ENCODE measurements around the gene MED22.
"Not testable (repeated sequence)": the region's sequence is repeated elsewhere in the genome, so short reads cannot be mapped to it uniquely, and the experiment has no call there.

Gene MED22

DNA sequence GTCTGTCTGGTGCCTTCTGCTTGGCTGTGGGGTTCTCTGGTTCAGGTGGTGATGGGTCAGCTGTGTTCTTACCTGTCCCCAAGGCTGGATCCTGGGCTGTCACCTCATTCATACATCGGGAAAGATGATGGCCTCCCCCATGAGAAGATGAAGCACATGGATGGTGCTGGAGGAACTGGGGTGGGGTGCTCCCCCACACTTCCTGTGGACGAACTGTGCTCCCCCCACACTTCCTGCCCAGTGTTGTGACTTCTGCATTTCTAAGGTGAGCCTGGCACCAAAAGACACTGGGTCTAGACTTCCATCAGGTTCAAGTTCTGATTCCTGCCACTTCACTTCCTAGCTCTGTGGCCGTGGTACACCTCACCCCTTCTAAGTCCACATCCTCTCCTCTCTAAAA is 7.7 kb downstream of the MED22 start:
- Mint-ChIP-seq H3K9me3 (no peaks in the 10 kb centered on the region), H3K36me3 (peaks cover 10% of the 10 kb centered on the region), H3K4me1 (peaks cover 44% of the 10 kb centered on the region), H3K27ac (peak overlapping the region; percentile 74), H3K4me3 (peak overlapping the region; percentile 36), H3K27me3 (no peaks in the 10 kb centered on the region)

DNA sequence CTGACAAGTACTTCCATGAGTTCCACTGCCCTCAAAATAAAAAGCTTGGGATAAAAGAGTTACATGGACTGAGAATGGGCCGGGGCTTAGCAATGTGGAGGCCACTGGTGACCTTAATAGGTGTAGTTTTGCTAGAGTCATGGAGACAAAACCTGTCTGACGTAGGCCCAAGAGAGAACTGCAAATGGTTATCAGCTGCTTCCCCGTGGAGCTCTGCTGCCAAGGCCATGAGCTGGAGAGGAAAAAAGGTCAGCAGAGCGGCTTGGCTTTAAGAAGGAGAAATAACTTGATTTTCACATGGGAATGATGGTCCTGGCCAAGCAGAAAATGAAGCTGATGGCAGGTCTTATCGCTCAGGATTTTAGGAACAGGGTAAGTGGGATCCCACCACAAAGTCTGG is 8.3 kb downstream of the MED22 start:
- H3K4me3 Mint-ChIP-seq = no peak overlapping the region
- peaks cover 13% of the 10 kb centered on the region for H3K36me3 Mint-ChIP-seq
- peak overlapping the region; percentile 81 for H3K27ac Mint-ChIP-seq
- no peaks in the 10 kb centered on the region for H3K27me3 Mint-ChIP-seq
- H3K4me1 Mint-ChIP-seq = peaks cover 47% of the 10 kb centered on the region
- no peaks in the 10 kb centered on the region for H3K9me3 Mint-ChIP-seq

DNA sequence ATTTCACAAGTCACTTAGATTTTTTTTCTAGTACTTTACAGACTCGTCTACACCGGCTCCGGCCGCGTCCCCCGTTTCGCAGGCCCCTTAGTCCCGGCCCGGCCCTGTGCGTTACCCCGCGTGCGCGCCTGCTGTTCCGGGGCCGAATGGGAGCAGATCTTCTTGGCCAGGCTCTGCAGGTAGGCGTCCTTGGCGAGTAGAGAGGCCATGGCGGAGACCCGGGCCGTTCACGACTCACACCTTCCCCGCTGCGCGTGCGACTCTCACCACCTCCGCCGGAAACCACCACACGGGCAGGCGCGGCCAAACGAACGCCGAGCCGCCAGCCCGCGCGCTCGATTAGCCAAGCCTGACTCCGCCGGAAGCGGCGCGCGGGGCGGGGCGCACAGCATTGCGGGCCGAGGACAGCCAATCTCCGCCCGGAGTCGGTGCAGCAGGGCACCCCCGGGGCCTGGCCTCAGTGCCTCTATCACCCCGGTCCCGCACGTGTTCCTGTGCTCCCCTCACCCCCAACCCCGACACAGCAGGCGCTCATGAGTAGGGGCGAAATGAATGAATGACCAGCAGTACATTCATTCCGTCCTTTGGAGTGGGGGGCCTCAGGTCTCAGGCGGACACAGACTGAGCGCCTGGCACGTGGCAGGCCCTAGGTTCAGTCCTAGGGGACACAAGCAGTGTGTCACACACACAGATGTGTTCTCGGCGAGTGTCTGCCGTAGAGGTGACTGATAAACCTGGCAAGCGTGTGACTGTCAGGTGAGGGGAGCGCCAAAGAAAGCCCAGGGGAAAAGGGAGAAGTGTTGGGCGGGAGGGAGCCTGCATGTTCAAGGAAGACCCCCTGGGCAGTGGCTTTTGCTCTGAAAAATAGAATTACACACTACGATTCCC is 11.8 kb downstream of the MED22 start, which contains the start of gene SURF6:
SURF6 (minus strand) TSS at position 265 of the 888 bp plus-strand sequence; CDS start at position 209, 56 bp downstream.
- H3K4me3 Mint-ChIP-seq = peak within 1 kb of the TSS; percentile 95
- H3K36me3 Mint-ChIP-seq = peaks cover 17% of the 10 kb centered on the region
- peak within 1 kb of the TSS; percentile 89 for H3K27ac Mint-ChIP-seq
- H3K4me1 Mint-ChIP-seq = peaks cover 46% of the 10 kb centered on the region
- no peaks in the 10 kb centered on the region for H3K9me3 Mint-ChIP-seq
- no peaks in the 10 kb centered on the region for H3K27me3 Mint-ChIP-seq

DNA sequence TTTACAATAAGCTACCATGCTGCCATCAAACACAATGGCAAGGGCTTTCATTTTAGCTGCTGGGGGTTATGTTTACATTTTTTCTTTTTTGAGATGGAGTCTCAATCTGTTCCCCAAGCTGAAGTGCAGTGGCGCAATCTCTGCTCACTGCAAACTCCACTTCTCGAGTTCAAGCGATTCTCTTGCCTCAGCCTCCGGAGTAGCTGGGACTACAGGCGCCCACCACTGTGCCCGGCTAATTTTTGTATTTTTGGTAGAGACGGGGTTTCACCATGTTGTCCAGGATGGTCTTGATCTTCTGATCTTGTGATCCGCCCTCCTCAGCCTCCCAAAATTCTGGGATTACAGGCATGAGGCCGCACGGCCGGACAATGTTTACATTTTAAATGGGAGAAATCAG is 13.0 kb downstream of the MED22 start:
- Mint-ChIP-seq H3K36me3 (peaks cover 21% of the 10 kb centered on the region), H3K4me1 (peaks cover 37% of the 10 kb centered on the region), H3K4me3 (peak overlapping the region; percentile 95), H3K27ac (peak overlapping the region; percentile 82)
- H3K27me3 Mint-ChIP-seq, H3K9me3 Mint-ChIP-seq: not testable (repeated sequence)

GRCh38 chr9:133334161-133334560 is 13.8 kb downstream of the MED22 start:
- peak overlapping the region; percentile 95 for H3K4me3 Mint-ChIP-seq
- H3K36me3 Mint-ChIP-seq = peaks cover 21% of the 10 kb centered on the region
- H3K4me1 Mint-ChIP-seq = peaks cover 34% of the 10 kb centered on the region
- no peaks in the 10 kb centered on the region for H3K9me3 Mint-ChIP-seq
- H3K27me3 Mint-ChIP-seq = no peaks in the 10 kb centered on the region
- H3K27ac Mint-ChIP-seq = peak overlapping the region; percentile 65

DNA sequence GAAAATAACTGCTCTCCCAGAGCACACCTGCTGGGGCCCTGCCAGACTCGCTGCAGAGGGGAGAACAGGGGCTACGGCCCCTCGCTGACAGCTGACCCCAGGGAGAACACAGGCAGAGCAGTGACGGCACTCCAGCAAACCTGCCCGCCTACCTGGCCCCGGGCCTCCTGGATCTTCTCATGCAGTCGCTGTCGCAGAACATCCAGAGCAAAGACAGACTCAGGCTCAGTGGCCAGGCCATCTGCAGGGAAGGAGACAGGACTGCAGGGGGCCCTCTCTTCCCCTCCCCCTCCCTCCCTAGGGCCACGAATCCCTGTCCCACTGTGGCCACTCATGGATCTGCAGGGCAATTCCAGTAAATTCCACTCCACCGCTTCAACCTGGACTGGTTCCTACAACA is 14.4 kb downstream of the MED22 start:
- H3K27me3 Mint-ChIP-seq = no peaks in the 10 kb centered on the region
- H3K9me3 Mint-ChIP-seq = no peaks in the 10 kb centered on the region
- H3K27ac Mint-ChIP-seq = peak overlapping the region; percentile 65
- peaks cover 19% of the 10 kb centered on the region for H3K36me3 Mint-ChIP-seq
- H3K4me3 Mint-ChIP-seq = peak overlapping the region; percentile 57
- H3K4me1 Mint-ChIP-seq = peaks cover 36% of the 10 kb centered on the region

GRCh38 chr9:133333011-133333410 is 14.9 kb downstream of the MED22 start:
- Mint-ChIP-seq H3K27me3 (no peaks in the 10 kb centered on the region), H3K4me1 (peaks cover 39% of the 10 kb centered on the region), H3K27ac (peak overlapping the region; percentile 23), H3K9me3 (no peaks in the 10 kb centered on the region), H3K4me3 (peak overlapping the region; percentile 7), H3K36me3 (peaks cover 19% of the 10 kb centered on the region)

GRCh38 chr9:133332381-133332730 is 15.6 kb downstream of the MED22 start:
- no peaks in the 10 kb centered on the region for H3K9me3 Mint-ChIP-seq
- H3K27ac Mint-ChIP-seq = no peak overlapping the region
- H3K36me3 Mint-ChIP-seq = peaks cover 19% of the 10 kb centered on the region
- no peak overlapping the region for H3K4me3 Mint-ChIP-seq
- H3K4me1 Mint-ChIP-seq = peaks cover 39% of the 10 kb centered on the region
- H3K27me3 Mint-ChIP-seq = no peaks in the 10 kb centered on the region

GRCh38 chr9:133331641-133332380 is 16.1 kb downstream of the MED22 start:
- Mint-ChIP-seq H3K27ac (no peak overlapping the region), H3K4me1 (peaks cover 39% of the 10 kb centered on the region), H3K4me3 (no peak overlapping the region), H3K36me3 (peaks cover 19% of the 10 kb centered on the region), H3K27me3 (no peaks in the 10 kb centered on the region), H3K9me3 (no peaks in the 10 kb centered on the region)

DNA sequence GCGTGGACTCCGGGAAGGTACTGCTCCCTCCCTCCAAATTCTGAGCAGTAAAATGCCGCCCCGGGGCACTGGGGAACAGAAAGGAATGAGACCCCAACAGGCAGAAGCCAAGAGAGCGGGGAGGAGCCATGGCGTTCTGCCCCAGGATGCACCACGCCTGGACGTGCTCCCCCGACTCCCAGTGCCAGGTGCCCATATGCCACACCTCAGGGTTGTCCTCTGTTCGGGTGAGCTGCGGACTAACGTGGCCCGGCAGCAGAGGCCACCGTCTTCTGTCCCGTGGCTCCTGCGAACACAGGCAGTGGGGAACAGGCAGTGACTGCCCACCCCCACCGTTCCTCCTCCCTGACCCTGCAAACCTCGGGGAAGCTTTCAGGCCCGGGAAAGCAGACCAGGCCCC is 16.7 kb downstream of the MED22 start:
- no peaks in the 10 kb centered on the region for H3K27me3 Mint-ChIP-seq
- no peak overlapping the region for H3K27ac Mint-ChIP-seq
- peaks cover 33% of the 10 kb centered on the region for H3K4me1 Mint-ChIP-seq
- H3K36me3 Mint-ChIP-seq = peaks cover 18% of the 10 kb centered on the region
- H3K4me3 Mint-ChIP-seq = no peak overlapping the region
- H3K9me3 Mint-ChIP-seq = no peaks in the 10 kb centered on the region

- Mint-ChIP-seq H3K4me1 (peaks cover 26% of the 10 kb centered on the region), H3K27ac (peak overlapping the region; percentile 59), H3K36me3 (peaks cover 11% of the 10 kb centered on the region)
- H3K9me3 Mint-ChIP-seq, H3K27me3 Mint-ChIP-seq, H3K4me3 Mint-ChIP-seq: not testable (repeated sequence)
These were observed 18.4 kb downstream of the MED22 start for GRCh38 chr9:133329306-133330156.

GRCh38 chr9:133327834-133328484 is 20.0 kb downstream of the MED22 start:
- Mint-ChIP-seq H3K36me3 (peaks cover 8% of the 10 kb centered on the region), H3K9me3 (no peaks in the 10 kb centered on the region), H3K27me3 (no peaks in the 10 kb centered on the region), H3K27ac (no peak overlapping the region), H3K4me3 (no peak overlapping the region), H3K4me1 (peaks cover 18% of the 10 kb centered on the region)

DNA sequence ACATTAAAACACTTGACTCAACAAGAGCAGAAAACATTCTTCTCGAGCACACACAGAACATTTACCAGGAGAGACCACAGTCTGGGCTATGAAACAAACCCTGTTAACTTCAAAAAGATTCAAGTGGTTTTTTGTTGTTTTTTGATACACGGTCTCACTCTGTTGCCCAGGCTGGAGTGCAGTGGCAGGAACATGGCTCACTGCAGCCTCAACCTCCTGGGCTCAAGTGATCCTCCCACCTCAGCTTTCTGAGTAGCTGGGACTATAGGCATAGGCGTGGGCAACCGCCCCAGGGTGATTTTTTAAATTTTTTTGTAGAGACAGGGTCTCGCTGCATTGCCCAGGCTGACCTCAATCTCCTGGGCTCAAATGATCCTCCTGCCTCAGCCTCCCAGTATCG is 20.9 kb downstream of the MED22 start:
- H3K4me1 Mint-ChIP-seq = peaks cover 18% of the 10 kb centered on the region
- not testable (repeated sequence) for H3K4me3 Mint-ChIP-seq, H3K27me3 Mint-ChIP-seq, H3K27ac Mint-ChIP-seq, H3K9me3 Mint-ChIP-seq, H3K36me3 Mint-ChIP-seq

GRCh38 chr9:133323991-133324703 is 23.8 kb downstream of the MED22 start:
- peaks cover 9% of the 10 kb centered on the region for H3K4me1 Mint-ChIP-seq

More at GRCh38 chr9:133323991-133324703, 23.8 kb downstream of the MED22 start:
- H3K4me3 Mint-ChIP-seq = no peak overlapping the region
- no peaks in the 10 kb centered on the region for H3K9me3 Mint-ChIP-seq
- H3K27me3 Mint-ChIP-seq = no peaks in the 10 kb centered on the region
- peaks cover 2% of the 10 kb centered on the region for H3K36me3 Mint-ChIP-seq
- peak overlapping the region; percentile 59 for H3K27ac Mint-ChIP-seq
